GM19023 (cell line): ENCODE data around the gene KCNK4.
A peak's percentile ranks its signal among the peaks of the same experiment; 100 is the strongest.
"Not testable (repeated sequence)": the region's sequence is repeated elsewhere in the genome, so short reads cannot be mapped to it uniquely, and the experiment has no call there.

Experiments
- ATAC-seq: cut with Tn5 transposase; IDR thresholded peaks from one replicate; pipeline ENCODE4 v1.9.1; 2021; ENCODE audit warnings: mild to moderate bottlenecking, moderate library complexity; ENCODE audit not compliant: unreplicated experiment

KCNK4 gene

GRCh38 chr11:64305691-64306562 lies 14.8 kb downstream of the KCNK4 start:
- ATAC-seq, result peak; percentile 26

DNA sequence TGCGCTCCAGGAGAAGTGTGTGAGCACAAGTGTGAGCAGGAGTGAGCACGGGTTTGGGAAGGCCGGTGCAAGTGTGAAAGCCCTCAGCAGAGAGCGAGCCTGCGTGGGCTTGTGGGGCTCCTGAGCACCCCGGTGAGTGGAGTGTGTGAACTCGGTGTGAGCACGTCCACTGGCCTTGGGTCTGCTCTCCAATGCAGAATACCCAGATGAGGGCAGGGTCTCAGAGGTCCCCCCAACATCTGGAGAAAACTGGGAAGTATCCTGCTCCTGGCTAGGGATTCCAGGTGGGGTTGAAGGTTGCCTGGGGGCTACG lies 15.4 kb downstream of the KCNK4 start:
- ATAC-seq, result no peak

DNA sequence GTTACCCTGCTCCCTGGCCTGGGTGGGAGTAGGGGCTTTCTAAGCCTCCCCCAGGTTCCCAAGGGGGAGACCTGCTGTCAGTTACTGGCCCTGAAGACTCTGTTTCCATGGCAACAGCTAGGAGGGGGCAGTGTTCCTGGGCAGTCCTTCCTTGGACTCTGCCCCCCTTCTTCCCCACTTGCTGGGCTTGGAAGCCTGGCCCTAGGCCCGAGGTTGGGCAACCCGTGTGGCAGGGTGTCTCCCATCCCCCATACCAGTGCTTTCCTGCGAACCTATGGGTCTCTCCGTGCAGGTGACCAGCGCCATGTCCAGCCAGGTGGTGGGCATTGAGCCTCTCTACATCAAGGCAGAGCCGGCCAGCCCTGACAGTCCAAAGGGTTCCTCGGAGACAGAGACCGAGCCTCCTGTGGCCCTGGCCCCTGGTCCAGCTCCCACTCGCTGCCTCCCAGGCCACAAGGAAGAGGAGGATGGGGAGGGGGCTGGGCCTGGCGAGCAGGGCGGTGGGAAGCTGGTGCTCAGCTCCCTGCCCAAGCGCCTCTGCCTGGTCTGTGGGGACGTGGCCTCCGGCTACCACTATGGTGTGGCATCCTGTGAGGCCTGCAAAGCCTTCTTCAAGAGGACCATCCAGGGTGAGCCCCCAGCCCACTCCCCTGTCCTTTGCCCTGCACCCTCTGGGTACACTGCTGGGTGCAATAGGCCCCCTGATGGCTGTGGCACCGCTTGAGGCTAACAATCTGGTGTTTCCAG lies 15.9 kb downstream of the KCNK4 start:
- no peak for ATAC-seq

- ATAC-seq, result not testable (repeated sequence)
Measured at GRCh38 chr11:64307795-64308194, 16.7 kb downstream of the KCNK4 start.

DNA sequence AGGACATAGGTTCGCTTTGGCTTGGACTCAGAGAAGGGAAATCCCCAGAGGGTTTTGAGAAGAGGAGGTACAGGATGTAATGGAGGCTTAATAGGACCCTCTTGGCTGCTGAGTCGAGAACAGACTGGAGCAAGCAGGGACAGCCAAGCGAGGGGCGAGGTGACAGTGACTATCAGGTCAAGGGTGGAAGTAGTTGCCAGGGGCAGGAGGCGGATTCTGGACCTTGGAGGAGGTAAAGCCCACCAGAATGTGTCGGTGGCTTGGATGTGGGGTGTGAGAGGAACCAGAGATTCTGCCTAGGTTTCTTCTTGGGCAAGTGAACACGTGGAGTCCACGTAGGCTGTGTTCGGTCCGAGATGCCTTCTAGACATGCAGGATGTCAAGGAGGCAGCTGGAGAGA lies 21.8 kb downstream of the KCNK4 start:
- no peak for ATAC-seq

- no peak for ATAC-seq
Measured at GRCh38 chr11:64313491-64314145, 22.5 kb downstream of the KCNK4 start.

DNA sequence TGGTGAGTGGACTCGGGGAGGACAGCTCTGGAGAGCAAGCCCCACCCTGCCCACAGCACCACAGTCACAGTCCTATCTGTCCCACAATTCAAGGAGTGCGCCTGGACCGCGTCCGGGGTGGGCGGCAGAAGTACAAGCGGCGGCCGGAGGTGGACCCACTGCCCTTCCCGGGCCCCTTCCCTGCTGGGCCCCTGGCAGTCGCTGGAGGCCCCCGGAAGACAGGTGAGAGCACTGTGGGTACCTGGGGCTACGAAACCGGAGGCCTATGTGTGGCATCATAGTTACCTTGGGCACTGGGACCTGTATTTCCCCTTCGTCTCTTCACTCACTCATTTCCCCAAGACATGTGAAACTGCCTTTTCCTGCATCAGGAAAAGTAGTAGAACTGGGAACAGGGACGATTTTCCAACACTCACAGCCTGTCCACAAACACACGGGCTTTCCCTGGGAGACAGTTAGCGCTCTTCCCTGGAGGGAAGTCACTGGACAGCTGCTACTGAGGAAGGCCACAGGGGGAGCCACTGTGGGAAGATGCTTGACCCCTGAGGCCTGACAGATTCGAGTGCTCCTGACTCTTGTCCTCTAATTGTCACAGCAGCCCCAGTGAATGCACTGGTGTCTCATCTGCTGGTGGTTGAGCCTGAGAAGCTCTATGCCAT lies 23.2 kb downstream of the KCNK4 start:
- ATAC-seq, result no peak

- ATAC-seq, result no peak
Measured at GRCh38 chr11:64314805-64315561, 23.9 kb downstream of the KCNK4 start.

- not testable (repeated sequence) for ATAC-seq
Measured at GRCh38 chr11:64315667-64316526, 24.8 kb downstream of the KCNK4 start.

DNA sequence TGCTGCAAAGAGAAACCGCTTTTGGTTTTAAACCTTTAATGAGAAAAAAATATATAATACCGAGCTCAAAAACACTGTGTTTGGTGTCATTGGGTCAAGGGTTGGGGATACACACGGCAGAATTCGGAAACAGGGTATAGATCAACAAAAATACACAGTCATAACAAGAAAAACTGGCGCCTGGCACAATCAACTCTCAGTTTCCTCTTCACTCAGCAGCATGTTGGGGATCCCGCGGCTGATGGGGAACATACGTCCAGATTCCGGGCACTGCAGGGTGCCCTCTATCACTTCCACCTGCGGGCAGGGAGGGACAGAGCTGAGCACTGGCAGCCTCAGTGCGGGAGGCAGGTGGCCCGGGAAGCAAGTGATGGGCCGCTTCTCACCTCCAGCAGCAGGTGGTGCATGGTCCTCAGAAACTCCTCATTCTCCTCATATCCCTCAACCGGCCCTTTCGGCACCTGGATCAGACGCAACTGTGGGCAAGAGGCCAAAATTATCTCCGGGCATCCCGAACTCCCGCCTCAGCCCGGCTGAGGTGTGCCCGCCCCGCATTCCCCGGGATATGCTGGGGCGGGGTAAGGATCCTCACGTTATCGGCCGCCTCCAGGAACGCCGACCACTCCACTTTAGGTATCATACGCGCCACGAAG lies 25.7 kb downstream of the KCNK4 start:
- peak; percentile 0 for ATAC-seq

- peak; percentile 65 for ATAC-seq
Measured at GRCh38 chr11:64317325-64317960, 26.3 kb downstream of the KCNK4 start, which contains the start of gene TRMT112. Gene TRMT112 (minus strand): TSS chr11:64317559. CDS start chr11:64317526, 33 bp downstream.

DNA sequence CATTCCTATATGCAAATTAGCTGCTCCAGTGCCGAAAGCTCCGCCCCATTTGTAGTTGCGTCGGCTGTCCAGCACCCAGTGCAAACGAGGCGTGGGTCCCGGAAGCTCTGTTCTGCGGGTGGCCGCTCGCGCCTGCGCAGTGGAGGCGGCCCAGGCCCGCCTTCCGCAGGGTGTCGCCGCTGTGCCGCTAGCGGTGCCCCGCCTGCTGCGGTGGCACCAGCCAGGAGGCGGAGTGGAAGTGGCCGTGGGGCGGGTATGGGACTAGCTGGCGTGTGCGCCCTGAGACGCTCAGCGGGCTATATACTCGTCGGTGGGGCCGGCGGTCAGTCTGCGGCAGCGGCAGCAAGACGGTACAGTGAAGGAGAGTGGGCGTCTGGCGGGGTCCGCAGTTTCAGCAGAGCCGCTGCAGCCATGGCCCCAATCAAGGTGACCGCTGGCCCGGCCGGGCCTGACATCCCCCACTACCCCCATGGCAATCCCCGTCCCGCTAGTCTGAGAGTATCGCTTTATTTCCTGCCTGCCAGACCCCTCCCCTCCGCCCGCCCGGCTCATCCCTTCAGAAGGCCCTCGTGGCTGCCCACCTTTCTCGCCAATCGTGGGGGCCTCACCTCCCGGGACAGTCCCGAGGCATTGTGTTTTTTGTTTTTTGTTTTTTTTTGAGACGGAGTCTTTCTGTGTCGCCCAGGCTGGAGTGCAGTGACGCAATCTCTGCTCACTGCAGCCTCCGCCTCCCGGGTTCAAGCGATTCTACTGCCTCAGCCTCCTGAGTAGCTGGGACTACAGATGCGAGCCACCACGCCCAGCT lies 27.1 kb downstream of the KCNK4 start, which contains the start of gene PRDX5:
Gene PRDX5, plus strand, starts transcription at position 161 of the 805 bp plus-strand sequence. Its CDS starts 95 bp downstream, at position 256.
- peak; percentile 78 for ATAC-seq

GRCh38 chr11:64318766-64319761 lies 28.0 kb downstream of the KCNK4 start:
- no peak for ATAC-seq

DNA sequence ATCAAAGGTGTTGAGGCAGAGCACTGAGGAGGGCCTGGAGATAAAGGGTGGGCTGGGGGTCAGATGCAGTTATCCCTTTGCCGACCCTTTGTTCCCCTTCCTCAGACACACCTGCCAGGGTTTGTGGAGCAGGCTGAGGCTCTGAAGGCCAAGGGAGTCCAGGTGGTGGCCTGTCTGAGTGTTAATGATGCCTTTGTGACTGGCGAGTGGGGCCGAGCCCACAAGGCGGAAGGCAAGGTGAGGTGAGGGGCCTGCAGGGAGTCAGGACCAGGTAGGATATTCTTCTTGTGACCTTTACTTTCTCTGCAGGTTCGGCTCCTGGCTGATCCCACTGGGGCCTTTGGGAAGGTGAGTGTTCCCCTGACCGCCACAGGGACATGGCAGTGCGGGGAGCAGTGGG lies 29.5 kb downstream of the KCNK4 start:
- ATAC-seq, result no peak

DNA sequence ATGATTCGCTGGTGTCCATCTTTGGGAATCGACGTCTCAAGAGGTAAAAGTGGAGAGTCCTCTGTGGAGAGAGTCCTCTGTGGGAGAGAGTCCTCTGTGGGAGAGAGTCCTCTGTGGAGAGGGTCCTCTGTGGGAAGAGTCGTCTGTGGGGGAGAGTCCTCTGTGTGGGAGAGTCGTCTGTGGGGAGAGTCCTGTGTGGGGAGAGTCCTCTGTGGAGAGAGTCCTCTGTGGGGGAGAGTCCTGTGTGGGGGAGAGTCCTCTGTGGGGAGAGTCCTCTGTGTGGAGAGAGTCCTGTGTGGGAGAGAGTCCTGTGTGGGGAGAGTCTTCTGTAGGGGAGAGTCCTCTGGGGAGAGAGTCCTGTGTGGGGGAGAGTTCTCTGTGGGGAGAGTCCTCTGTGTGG lies 29.9 kb downstream of the KCNK4 start:
- no peak for ATAC-seq

DNA sequence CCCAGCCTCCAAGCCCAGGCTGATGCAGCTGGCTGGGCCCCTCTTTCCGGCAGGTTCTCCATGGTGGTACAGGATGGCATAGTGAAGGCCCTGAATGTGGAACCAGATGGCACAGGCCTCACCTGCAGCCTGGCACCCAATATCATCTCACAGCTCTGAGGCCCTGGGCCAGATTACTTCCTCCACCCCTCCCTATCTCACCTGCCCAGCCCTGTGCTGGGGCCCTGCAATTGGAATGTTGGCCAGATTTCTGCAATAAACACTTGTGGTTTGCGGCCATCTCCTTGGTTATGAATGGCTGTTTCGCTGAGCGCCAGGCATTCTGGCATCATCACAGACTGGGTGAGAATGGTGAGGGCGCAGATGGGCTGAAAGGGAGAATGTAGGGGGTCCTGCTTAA lies 30.4 kb downstream of the KCNK4 start:
- no peak for ATAC-seq
